ENCODE measurements around the gene VPS45.
A peak's percentile ranks its signal among the peaks of the same experiment; 100 is the strongest.

VPS45 gene

GRCh38 chr1:150083907-150084306, 16.3 kb downstream of the VPS45 start:
- no peaks in the 10 kb centered on the region for H3K4me1 ChIP-seq (ENCODE audit: control insufficient read depth in 1 of 2, insufficient read depth in 1 of 2, low read depth in 1 of 2, low read length in 1 of 2)
- no peak overlapping the region for H3K27ac ChIP-seq
- H3K36me3 ChIP-seq = no peaks in the 10 kb centered on the region
- no peak overlapping the region for H3K4me3 ChIP-seq (ENCODE audit: low read depth in 1 of 2, low read length in 1 of 2)
- no peaks in the 10 kb centered on the region for H3K9me3 ChIP-seq
- no peak for TF ChIP-seq CTCF (IDR thresholded peaks at IDR 0.05)
- H3K27me3 ChIP-seq = no peaks in the 10 kb centered on the region

GRCh38 chr1:150085406-150085805, 17.8 kb downstream of the VPS45 start:
- peaks cover 12% of the 10 kb centered on the region in 2 experiments for H3K4me1 ChIP-seq (ENCODE audit: control insufficient read depth in 1 of 2, insufficient read depth in 1 of 2, low read depth in 1 of 2, low read length in 1 of 2)
- no peak overlapping the region for H3K27ac ChIP-seq
- no peaks in the 10 kb centered on the region for H3K27me3 ChIP-seq
- no peak for TF ChIP-seq CTCF (IDR thresholded peaks at IDR 0.05)
- no peaks in the 10 kb centered on the region for H3K36me3 ChIP-seq
- H3K9me3 ChIP-seq = no peaks in the 10 kb centered on the region
- H3K4me3 ChIP-seq (ENCODE audit: low read depth in 1 of 2, low read length in 1 of 2) = no peak overlapping the region

- Histone ChIP-seq H3K9me3 (no peaks in the 10 kb centered on the region), H3K36me3 (no peaks in the 10 kb centered on the region), H3K4me3 (ENCODE audit: low read depth in 1 of 2, low read length in 1 of 2) (no peak overlapping the region), H3K4me1 (ENCODE audit: control insufficient read depth in 1 of 2, insufficient read depth in 1 of 2, low read depth in 1 of 2, low read length in 1 of 2) (peaks cover 17 to 23% of the 10 kb centered on the region in 2 experiments), H3K27me3 (no peaks in the 10 kb centered on the region), H3K27ac (no peak overlapping the region)
- no peak for TF ChIP-seq CTCF (IDR thresholded peaks at IDR 0.05)
These were observed 19.8 kb downstream of the VPS45 start for GRCh38 chr1:150087415-150087814.

GRCh38 chr1:150089846-150090520, 22.4 kb downstream of the VPS45 start:
- H3K9me3 ChIP-seq = no peaks in the 10 kb centered on the region
- H3K36me3 ChIP-seq = no peaks in the 10 kb centered on the region
- TF ChIP-seq CTCF (IDR thresholded peaks at IDR 0.05) = no peak
- H3K4me3 ChIP-seq (ENCODE audit: low read depth in 1 of 2, low read length in 1 of 2) = peak overlapping the region; percentile 19 to 31
- no peaks in the 10 kb centered on the region for H3K27me3 ChIP-seq
- H3K27ac ChIP-seq = peak overlapping the region; percentile 88
- peaks cover 17 to 23% of the 10 kb centered on the region in 2 experiments for H3K4me1 ChIP-seq (ENCODE audit: control insufficient read depth in 1 of 2, insufficient read depth in 1 of 2, low read depth in 1 of 2, low read length in 1 of 2)

GRCh38 chr1:150092180-150092791, 24.7 kb downstream of the VPS45 start:
- H3K4me3 ChIP-seq (ENCODE audit: low read depth in 1 of 2, low read length in 1 of 2) = no peak overlapping the region
- no peaks in the 10 kb centered on the region for H3K36me3 ChIP-seq
- no peak for TF ChIP-seq CTCF (IDR thresholded peaks at IDR 0.05)
- peaks cover 17 to 23% of the 10 kb centered on the region in 2 experiments for H3K4me1 ChIP-seq (ENCODE audit: control insufficient read depth in 1 of 2, insufficient read depth in 1 of 2, low read depth in 1 of 2, low read length in 1 of 2)
- no peak overlapping the region for H3K27ac ChIP-seq
- no peaks in the 10 kb centered on the region for H3K27me3 ChIP-seq
- H3K9me3 ChIP-seq = no peaks in the 10 kb centered on the region
